Activated CD4-positive, alpha-beta T cell treated with anti-CD3 and anti-CD28 coated beads, Interleukin-2, amount 50 U/mL, for 4 hours (primary cell): Measurements from ENCODE around the gene CAPSL.
"Not testable (repeated sequence)": the region's sequence is repeated elsewhere in the genome, so short reads cannot be mapped to it uniquely, and the experiment has no call there.

Experiments
- DNase-seq, 2 experiments: peaks; one replicate each; pipeline ENCODE4 v3.0.0-alpha.2; 2020

Gene CAPSL

DNA sequence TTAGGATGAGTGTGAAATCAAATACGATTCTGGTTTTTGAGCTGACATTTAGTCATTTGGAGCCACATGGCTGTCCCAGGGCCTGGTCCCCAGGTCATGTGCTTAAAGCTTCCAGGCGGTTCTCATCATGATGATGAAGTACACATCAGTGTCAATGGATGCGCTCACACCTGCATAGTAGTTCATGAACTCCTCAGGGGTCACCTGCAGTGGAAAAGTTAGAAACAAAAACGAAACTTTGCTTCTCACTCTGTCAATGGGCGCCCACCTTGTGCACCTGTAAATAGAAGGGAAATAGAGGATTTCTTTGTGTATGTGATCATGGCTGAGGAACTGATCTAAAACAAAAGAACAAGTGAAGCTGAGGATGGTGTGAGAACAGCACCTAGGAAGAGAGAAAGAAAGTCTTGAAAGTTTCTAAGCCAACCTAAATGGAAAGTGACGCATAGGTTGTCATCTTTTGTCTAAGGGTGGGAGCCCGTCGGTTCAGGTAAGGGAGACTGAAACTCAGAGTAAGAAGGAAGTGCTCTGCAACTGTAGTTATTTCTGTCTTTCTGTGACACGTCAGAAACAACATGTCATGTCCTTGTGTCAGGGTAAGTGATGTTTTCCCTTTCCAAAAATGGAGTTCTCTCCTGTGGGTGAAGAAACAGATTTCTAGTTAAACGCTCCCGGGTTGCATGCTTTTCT, 33.8 kb downstream of the CAPSL start:
- DNase-seq, result no peak

DNA sequence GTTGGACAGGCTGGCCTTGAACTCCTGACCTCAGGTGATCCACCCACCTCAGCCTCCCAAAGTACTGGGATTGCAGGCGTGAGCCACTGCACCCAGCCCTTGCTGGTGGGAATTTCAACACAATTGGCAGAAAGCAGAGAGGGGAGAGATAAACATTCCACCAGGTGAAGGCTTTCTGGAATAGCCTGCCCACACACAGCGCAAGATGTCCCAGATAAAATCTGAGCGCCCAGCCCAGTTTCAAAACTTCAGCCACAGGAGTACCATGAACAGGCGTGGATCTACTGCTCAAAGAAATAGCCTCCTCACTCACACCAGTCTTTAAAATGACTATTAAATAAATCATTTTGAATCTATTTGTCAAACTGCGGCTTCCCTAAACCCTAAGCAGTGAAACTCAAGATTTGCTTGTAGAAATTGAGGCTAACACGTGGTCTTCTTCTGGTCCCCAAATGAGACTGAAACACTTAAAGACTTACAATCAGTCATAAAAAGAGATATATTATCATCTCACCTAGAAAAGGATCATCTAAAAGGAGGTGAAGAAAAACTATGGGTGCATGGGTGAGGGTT, 34.7 kb downstream of the CAPSL start:
- DNase-seq, result no peak

DNA sequence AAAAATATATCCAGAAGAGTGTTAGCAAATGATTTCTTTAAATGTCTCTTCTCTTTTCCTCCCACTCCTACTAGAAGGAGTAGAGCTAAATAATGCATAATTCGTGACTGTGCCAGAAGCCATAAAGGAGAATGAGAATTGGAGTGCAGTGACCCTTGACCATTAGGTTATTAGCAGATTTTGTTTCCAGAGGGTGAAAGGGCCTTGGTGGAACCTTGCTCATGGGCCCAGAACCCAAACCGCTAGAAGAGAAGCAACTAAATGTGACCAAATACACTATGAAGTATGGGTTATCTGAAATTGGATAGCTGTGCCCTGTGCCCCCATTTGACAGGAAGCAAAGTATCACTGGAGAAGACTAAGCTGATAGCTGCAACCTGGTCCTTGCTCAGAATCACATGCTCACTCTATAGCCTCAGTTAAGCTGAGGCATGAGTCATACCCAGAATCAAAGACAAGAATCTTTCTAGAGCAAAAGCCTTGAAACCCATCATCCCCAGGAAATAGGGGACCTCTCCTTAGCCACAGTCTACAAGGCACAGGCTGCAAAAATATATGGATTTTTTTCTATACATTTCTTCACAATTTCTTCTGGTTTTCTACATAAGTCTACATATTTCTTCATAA, 36.3 kb downstream of the CAPSL start:
- DNase-seq, result no peak

DNA sequence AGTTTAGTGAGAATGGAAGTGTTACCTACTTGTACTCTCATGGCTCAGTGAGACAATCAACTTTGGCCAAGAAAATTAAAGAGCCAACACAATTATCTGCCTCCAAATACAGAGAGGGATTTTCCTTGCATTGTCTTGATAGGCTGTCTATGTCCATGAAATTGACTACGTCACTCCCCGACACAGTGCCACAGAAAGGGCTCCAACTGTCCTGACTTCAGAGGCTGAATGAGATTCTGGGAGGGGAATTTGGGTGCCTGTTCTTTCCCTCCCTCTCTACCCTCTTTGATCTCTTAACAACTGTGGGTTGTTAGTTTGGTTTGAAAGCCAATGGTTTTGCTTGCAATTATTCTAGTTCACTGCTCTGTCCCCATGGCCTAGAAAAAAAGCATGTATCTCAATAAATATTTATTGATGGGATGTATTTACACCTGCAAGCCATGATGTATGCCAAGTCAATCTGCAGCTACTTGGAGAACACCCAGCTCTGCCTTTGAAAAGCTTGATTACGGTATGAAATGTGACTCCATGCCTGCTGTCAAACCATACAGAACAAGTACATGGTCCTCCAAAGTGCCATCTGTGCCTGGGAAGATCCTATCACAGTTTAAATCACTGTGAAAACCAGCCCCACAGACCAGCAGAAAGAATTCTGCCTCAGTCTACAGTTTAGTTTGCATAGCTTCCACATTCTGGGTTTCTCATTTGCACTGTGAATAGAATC, 37.3 kb downstream of the CAPSL start:
- DNase-seq, result no peak

DNA sequence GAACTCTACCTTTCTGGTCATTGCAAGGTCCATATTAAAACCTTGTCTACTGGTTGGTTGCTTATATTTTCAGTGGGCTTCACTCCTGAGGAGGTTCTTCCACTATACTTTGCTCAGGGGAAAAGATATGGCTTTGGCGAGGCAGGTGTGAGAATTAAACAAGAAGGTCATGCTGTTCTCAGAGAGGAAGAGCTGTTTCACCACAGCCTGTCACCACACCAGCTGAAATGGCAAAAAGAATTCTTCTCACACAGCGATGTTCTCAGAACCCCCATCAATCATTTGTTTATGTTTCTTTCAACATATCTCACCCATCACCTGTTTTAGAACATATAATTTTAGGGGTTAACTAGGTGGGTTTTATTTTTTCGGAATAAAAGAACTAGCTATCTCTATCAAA, 38.6 kb downstream of the CAPSL start:
- no peak for DNase-seq

DNA sequence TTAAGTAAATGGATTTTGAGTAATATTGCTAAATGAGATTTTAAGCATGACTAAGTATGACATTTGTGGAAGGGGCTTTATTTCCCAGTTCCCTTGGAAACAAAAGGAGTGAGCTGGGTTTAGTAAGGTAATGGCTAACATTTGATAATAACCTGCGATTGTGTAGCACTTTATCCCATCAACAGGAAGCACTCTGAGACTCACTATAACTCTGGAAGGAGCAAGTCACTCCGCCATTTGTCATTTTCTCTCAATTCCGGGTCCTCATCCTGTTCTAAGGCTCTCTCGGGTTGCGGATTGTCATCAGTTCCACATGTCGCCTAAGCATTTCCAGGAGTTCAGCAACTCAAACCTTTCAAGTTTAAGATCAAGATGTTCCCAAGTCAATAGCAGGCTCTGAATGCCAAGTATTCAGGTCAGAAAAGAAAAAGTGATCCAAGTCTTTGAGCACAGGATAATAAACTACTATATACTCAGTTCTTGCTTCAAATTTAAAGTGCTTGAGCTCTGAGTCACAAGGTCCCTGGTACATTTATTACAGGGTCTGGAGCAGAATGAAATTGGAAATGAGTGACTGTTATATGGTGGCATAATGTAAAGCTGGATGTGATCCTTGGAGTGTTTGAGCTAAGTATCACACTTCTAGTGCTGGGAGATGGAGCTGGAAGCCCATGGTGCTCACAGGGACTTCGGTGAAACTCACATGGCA, 39.3 kb downstream of the CAPSL start:
- DNase-seq, result no peak

DNA sequence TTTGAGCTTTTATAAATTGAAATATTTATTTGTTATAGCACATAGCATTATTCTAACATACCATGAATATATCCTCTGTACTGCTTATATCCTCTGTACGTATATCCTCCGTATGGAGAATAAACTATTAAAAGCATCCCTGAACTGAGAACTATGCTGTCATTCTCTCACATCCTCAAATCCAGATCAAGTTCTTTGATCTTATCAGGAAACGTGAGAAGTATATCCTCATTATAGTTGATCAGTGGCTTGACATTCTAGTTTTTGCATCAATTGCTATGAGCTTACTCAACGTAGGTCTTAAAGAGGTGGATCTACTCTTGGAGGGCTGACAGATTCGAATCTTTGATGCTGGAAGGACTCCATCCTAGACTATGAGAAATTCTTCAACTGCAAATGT, 44.3 kb downstream of the CAPSL start:
- no peak for DNase-seq

DNA sequence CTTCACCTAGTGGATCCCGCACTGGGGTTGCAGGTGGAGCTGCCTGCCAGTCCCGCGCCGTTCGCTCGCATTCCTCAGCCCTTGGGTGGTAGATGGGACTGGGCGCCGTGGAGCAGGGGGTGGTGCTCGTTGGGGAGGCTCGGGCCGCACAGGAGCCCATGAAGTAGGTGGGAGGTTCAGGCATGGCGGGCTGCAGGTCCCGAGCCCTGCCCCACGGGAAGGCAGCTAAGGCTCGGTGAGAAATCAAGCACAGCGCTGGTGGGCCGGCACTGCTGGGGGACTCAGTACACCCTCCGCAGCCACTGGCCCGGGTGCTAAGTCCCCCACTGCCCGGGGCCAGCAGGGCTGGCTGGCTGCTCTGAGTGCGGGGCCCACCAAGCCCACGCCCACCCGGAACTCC, 45.6 kb downstream of the CAPSL start:
- not testable (repeated sequence) for DNase-seq

DNA sequence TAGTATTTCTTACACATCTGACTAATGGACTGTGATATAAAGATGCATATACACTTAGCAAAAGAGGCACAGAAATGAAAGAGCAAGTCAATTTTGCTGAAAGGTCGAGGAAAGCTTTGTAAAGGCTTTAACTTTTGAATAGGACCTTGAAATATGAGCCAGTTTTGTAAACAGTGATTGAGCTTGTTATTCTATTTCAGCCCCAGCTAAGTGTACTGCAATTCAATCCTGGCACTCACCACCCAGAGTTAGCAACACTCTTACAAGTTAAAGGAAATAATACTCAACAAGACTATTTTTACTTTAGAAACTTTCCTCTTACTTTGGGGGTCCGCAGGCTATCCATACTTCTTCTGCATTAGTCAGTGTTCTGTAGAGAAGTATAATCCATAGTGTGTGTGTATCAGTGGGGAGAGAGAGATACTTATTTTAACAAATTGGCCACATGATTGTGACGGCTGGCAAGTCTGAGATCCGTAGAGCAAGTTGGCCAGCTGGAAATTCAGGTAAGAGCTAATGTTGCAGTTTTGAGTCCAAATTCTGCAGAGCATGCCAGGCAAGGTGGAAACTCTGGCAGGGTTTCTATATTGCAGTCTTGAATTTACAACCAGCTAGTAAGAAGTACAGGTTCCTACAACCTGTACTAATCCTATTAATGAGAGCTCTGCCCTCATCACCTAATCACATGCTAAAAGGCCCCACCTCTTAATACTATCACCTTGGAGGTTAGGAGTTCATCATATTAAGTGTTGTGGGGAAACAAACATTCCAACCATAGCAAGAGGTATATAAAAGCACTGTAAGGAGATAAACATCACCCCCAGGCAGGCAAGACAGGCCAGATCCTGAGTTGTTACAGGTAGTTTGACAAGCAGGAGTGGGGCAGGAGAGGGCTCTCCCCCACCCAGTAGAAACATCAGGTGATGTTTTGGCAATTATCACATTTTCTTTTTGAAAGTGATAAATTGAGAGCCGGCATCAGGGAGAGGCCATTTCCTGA, 48.1 kb downstream of the CAPSL start:
- no peak for DNase-seq

DNA sequence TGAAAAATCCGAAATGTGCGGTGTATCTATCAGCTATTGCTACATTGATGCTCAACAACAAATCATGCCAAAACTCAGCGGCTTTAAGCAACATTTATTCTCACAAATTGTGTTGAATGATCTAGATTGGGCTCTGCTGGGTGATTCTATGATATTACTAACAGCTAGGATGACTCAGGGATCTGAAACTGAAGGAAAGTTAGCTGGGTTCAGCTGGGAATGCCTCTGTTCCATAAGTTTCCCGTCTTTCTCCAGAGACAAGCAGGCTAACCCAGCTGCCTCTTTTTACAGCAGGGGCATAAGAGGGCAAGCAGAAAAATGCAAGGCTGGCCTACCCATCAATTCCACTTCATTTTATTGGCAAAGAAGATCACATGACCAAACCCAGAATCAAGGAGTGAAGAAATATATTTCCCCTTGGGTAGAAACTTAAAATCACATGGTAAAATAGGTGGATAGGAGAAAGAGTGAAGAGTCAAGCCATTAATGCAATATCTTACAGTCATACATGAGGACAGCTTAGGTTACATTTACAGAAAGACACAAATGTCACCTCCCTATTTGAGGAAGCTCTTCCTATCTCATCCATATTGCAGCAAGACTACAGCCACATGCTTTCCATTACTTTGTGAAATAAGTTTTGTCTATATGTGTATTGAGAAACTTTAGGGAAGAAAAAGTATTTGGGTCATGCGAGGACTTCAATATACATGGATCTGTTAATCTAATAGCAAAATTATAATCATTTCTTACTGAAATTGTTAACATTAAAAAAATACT, 50.9 kb downstream of the CAPSL start:
- no peak for DNase-seq

DNA sequence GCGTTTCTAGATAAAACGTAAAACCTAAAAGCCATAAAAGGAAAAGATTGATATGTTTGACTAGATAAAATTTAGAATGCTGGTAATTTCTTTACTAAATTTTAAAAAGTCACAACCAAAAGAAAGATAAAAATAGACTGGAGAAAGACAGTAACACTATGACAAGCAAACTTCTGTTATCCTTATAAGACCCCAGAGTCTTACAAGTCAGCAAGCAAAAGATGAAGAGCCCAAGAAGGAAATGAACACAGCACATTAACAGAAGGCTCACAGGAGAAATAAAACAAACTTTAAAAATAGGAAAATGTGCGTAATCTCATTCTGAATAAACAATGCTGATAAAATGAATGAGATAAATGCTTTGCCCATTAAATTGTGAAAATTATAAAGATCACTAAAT, 52.0 kb downstream of the CAPSL start:
- DNase-seq, result no peak

DNA sequence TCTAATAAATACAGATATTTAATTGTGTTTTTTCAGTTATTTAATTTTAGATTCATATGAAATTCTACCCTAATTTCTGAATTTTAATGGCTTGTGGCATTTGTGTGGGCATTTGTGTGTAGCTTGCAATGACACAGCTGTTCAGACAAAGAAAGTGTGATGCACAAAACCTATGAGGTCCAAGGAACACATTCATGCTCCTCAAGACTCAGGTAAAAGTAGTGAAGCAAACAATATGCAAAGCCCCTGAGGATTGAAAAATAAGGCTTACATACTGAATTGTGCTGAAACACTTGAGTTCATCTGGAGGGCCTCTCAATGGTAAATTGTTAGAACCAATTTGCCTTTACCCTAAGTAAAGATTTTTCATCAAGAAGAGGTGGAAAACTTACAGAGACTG, 53.6 kb downstream of the CAPSL start:
- DNase-seq, result no peak

DNA sequence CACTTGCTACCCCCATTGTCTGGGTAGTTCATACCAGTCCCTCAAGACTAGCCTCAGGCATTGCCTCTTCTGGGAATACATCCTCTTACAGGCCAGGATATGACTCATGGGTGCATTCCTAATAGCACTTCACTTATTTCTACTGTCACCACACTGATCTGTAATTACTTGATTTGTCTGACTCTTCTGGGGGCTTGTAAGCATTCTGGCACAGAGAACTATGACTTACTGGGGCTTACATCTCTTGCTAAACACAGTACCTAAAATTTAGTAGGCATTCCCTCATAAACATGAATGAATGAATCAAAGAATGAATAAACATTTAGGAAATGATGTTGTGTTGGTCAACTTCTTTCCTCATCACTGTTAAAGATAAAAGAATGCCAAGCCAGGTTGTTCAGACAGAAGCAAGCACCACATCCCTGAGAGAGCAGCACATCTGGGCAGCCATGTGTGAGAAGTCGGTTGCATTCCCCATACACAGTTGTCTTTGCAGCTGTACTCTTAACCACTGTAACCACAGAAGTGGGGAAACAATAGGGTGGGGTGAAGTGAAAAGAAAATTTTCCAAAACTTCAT, 54.1 kb downstream of the CAPSL start:
- DNase-seq, result no peak

DNA sequence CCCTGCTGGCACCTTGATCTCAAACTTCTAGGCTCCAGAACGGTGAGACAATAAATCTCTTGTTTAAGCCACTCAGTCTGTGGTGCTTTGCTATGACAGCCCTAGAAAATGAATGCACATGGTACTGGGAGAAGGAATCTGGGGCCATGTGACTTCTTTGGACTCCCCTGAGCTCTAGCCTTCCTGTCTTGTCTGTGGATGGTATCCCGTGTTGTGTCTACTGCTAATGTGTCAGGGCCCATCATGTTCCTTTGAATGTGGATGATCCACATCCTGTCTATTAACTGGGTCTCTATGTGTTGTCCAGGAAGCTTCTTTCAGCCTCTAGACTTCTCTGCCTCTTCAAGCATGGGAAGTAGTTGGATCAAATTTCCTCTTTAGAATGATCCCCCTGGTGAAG, 56.7 kb downstream of the CAPSL start:
- no peak for DNase-seq

DNA sequence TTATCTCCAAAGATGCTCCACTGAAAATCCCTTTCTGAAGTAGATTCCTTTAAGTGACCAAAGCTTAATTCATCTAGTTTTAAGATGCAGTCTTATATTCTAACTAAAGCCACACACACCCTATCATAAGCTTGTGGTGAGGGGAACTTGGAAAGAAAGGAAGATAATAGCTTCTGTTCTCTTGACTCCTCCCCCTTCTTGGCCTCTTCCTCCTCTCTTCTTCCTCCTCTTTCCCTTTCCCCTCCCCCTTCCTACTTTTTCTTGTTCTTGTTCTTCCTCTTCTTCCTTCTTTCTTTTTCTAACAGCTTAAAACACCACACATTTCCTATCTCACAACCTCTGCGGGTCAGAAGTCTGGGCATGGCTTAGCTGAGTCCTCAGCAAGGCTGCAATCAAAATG, 58.3 kb downstream of the CAPSL start:
- no peak for DNase-seq

DNA sequence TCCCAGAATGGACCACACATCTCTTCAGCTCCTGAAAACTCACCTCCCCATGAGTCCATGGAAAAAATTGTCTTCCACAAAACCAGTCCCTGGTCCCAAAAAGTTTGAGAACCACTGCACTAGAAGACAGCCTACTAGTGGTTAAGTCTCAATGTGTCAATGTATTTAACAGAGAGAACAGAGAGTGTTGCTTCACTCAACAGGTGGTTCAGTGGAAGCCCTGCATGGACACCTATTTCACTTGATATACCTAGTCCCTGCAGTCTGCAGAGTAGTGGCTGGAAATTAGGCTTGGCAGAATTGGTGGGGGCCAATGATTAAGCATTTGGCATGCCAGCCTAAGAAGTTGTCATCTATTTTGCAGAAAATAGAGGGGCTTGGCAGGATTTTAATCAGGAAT, 58.8 kb downstream of the CAPSL start:
- DNase-seq, result no peak

DNA sequence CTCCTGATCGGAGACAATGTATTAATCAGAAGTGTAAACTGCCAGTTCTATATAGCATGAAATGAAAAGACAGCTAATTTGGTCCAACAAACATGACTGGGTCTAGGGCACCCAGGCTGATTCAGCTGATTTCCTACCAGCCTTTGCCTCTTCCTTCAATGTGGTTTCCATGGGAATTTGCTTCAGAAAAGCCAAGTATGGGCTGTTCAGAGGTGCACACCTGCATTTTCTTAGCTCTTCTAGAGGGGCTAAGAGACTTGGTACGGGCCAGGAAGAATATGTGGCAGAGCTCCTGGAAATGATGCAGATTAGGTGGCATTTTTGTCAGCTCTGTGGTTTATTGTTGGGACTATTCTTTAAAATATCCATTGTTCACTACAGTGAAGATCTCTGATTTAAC, 59.3 kb downstream of the CAPSL start:
- DNase-seq, result no peak

DNA sequence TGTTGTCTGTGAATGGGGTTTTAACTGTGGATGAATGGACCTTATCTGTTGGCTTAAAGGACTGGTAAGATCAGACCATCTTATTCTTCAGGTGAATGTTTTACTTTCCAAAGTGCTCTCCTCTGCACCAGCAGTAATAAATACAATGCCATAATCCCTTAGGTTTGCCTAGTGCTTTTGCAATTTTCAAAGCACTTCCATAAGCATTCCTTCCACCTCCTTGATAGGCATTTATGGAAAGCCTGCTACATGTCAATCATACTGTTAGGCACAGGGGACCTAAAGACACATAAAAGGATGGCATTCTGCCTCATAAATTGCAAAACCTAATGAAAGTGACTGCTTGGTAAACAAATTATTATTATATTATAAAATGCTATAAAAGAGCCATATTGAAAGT, 60.3 kb downstream of the CAPSL start:
- DNase-seq, result no peak

DNA sequence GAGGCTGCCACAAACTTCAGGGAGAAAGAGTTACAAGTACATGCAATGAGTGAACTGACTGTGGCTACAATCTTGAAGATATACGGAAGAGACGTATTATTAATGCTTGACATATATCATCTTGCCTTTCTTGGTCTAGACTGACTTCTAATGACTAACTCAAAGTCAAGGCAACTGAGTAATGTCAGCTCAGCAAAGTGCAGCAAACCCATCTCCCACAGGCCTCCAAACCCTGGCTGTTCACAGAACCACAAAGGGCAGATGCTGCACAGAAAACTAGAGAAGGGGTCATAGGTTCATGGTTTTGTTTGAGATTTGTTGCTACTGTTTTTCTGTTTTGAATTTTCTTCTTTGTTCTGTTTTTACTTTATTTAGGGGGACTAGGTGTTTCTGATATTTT, 60.8 kb downstream of the CAPSL start:
- DNase-seq, result no peak

DNA sequence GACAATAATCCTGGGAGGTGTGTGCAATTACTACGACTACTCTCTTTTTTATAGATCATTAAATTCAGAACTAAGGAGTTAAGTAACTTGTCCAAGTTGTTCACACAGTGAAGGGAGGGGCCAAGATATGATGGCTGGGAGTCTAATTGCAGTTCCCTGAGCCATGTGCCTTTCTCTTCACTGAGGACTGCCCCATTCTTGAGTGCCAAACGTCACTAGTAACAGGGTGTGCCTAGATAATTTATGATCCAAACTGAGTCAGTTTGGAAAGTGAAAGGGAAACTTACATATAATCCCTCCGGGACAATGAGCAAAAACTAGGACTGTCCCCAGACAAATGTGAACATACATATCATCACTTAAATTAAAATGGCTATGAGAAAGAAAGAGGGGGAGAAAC, 61.5 kb downstream of the CAPSL start:
- DNase-seq, result no peak

DNA sequence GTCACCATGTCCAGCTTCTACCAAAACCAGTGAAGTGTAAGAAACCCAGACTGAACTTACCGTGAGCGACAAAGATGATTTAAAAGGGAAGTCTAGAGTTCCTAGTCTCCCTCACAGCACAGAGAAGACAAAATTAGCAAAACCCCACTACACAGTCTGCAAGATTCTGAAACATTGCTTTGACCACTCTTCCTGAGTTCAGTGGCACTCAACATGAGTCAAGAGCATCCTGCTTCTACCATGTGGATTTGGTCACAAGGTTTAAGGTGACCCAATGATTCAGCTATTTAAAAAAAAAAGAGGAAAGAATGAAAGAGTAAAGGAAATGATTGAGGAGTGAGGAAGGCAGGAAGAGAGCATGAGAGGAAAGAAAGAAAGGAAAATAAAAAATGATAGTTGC, 62.0 kb downstream of the CAPSL start:
- no peak for DNase-seq
